HG02571 (cell line): ENCODE data around the gene KCNJ13.

Experiments
- ATAC-seq: cut with Tn5 transposase; IDR thresholded peaks from one replicate; pipeline ENCODE4 v1.9.1; 2021; ENCODE audit warnings: mild to moderate bottlenecking, moderate library complexity; ENCODE audit not compliant: unreplicated experiment

Gene KCNJ13

DNA sequence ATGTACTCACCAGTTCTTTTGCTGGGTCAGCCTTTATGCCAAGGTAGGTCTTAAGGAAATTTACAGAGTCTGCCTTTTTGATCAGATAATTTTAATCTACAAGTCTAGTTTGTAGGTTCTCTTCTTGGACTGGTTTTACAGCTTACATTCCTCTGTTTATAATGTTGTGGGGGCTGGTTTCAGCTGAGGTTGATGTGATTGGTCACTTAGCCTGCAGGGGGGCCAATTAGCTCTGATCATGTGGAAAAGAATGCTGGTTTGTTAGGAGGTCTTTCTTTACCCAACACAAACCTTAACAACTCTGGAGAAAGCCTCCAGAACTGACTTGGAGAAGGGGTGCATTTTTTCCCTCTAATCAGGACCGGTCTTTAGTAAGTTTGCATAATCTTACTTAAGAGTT lies at the start of gene KCNJ13:
Gene KCNJ13 (minus strand): TSS at position 131 of the 400 bp plus-strand sequence. CDS start 5,203 bp downstream, outside the sequence.
- ATAC-seq: no peak

DNA sequence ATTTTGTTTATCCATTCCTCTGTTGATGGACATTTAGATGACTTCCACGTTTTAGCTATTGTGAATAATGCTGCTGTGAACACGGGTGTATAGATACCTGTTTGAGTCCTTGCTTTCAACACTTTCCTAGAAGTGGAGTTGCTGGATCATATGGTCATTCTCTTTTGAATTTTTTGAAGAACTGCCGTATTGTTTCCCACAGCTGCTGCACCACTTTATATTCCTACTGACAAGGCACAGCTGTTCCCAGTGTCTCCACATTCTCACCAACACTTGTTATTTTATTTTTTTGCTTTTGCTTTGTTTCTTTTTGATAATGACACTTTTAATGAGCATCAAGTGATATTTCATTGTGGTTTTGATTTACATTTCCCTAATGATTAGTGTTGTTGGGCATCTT lies 41.4 kb upstream of the KCNJ13 start:
- no peak for ATAC-seq

DNA sequence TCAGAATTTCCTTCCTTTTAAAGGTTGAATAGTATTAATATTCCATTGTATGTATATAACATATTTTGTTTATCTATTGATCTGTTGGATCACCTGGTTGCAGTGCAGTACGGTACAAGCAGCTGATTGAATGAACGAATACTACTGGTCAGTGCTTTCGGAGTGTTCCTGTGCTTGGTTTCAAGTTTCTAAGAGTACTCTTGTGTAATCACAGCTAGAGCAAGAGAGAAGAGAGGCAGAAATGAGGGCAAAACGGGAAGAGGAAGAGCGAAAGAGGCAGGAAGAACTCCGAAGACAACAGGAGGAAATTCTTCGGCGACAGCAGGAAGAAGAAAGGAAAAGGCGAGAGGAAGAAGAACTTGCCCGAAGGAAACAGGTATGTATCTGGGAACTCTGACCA lies 40.3 kb upstream of the KCNJ13 start:
- no peak for ATAC-seq

DNA sequence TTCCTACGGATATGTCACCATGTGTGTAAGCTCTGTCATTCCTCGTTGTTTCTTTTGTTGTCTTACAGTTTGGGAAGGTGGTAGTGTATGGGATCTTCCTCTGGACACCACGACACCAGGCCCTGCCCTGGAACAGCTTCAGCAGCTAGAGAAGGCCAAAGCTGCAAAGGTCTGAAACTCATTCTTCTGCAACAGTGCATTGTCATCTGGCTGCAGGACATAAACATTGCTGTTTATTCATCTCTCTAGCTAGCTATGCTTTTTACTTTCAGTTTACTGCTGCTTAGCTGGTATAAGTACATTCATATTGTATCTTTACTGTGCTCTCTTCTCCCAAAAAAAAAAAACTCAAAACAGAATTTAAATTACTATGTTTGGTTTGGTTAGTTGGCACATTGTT lies 39.2 kb upstream of the KCNJ13 start:
- no peak for ATAC-seq

GRCh38 chr2:232810444-232810843 lies 34.1 kb upstream of the KCNJ13 start:
- no peak for ATAC-seq

- ATAC-seq: no peak
Measured at GRCh38 chr2:232809349-232810124, 33.2 kb upstream of the KCNJ13 start.

- ATAC-seq: no peak
Measured at GRCh38 chr2:232802091-232802490, 25.7 kb upstream of the KCNJ13 start.

DNA sequence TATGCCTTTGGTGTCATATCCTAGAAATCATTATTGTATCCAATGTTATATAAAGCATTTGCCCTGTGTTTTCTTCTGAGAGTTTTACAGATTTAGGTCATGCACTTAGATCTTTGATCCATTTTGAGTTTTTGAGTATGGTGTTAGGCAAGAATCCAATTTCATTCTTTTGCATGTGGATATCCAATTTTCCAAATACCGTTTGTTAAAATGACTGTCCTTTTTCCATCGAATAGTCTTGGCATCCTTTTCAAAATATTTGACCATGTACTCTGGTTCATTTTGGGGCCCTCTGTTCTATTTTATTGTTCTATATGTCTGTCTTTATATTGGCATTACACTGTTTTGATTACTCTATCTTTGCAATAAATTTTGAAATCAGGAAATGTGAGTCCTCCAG lies 23.8 kb upstream of the KCNJ13 start:
- ATAC-seq: no peak

GRCh38 chr2:232798187-232798586 lies 21.8 kb upstream of the KCNJ13 start:
- ATAC-seq: no peak

GRCh38 chr2:232795920-232796319 lies 19.6 kb upstream of the KCNJ13 start:
- no peak for ATAC-seq

DNA sequence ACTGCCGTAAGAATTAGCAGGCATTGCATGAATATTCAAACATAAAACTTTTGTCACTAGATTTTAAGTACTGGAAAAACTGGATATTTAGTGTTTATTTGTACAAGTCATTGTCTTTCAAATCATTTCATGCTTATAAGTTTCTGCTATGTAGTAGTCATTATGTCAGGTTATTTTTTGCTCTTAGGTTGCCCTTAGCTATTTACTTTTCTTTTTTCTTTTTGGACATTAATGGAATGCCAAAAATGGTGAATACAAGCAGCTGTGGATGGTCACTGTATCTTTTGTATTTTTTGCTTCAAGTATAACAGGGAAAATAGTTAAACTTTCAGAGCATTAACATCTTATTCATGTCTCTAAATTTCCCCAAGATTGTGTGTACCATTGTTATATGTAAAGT lies 18.6 kb upstream of the KCNJ13 start:
- no peak for ATAC-seq

- ATAC-seq: no peak
Measured at GRCh38 chr2:232793271-232793670, 16.9 kb upstream of the KCNJ13 start.

GRCh38 chr2:232791518-232791917 lies 15.2 kb upstream of the KCNJ13 start:
- no peak for ATAC-seq

DNA sequence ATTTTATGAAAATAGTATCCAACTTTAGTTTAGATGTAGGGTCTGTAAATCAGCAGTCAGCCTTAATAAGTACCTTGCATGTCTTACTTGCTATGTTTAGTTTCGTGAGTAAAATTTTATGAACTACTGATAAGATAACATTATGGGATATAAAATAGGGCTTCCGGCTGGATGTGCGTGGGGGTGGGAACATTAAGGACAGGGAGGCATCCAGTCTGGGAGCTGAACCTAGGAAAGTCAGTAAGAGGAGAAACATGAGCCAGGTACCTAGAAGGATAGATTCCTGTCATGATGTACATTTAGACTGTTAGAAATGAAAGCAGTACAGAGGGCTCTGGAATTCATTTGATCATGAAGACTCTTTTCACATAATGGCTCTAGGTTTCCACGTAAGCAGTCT lies 12.7 kb upstream of the KCNJ13 start:
- no peak for ATAC-seq

DNA sequence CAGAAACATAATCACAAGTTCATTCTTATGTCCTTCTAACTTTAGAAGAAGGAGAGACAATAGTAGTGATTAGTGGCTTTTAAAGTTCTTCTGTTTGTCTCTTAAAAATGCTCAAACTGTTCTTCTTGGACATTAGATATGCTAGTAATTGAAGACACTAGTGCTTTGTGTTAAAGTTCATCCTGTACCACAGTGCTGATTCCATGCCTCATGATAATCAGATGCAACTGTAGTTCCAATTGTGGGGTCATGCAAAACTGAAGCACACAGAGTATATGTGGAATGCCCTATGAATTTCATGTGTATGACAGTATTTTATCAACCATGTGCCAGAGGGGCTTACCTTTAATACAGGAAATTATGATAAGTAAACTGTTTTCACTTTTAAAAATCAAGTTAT lies 11.4 kb upstream of the KCNJ13 start:
- ATAC-seq: no peak

DNA sequence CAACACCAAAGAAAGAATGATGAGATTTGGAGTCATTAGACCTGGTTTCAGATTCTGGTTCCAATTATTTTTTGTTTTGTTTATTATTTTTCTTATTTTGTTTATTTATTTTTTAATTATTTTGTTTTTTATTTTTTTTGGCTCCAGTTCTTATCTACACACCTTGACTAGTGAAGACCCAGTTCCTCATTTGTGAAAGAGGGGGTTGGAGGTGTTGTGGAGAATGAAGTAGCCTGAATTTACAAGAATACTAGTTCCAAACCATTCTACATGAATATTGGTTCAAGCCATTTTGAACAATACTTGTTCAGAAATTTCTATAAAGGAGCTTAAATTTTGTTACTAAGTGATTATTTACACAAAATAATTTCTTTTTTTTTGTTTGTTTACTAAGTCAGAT lies 6.9 kb upstream of the KCNJ13 start:
- ATAC-seq: no peak

- ATAC-seq: peak; percentile 86
Measured at GRCh38 chr2:232781765-232782164, 5.4 kb upstream of the KCNJ13 start.

GRCh38 chr2:232779934-232780333 lies 3.6 kb upstream of the KCNJ13 start:
- no peak for ATAC-seq

DNA sequence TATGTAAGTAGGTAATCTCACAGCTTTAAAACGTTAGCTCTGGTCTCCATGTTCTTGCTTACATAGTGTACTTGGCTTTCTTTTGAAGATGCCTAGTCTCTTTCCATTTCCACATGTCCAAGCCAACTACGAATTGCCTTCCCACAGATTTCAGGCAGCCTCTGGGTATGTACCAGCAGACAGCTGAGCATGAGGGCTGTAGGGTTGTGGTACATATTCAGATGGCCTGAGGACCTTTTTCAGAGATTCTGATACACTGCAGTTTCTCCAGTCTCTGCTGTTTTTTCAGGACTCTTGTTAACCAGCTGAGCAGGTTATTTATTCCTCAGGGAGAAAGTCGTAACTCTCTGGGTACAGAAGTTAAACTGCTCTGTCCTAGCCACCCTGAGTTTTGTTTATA lies 3.1 kb upstream of the KCNJ13 start:
- ATAC-seq: no peak

- no peak for ATAC-seq
Measured at GRCh38 chr2:232777276-232777675, 911 bp upstream of the KCNJ13 start.

- ATAC-seq: no peak
Measured at GRCh38 chr2:232773815-232774214, 2.5 kb downstream of the KCNJ13 start.

DNA sequence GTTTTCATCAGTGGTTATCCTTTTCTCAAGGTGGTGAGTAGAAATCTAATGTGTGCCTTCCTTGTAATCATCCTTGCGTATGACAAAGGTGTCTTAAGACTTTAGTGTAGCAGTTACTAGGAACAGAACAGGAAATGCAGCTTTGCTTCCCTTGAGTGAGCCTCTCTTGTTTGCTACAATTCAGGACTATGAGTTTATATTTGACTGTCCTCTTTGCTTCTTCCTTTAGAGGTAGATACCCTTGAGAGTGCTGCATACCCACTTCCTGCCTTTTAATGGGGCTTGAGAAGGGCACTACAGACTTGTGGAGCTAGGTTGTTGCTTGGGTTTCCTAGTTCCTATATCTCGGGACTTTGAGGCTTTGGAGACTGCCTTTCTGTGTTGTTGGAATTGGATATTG lies 3.8 kb downstream of the KCNJ13 start:
- ATAC-seq: no peak

DNA sequence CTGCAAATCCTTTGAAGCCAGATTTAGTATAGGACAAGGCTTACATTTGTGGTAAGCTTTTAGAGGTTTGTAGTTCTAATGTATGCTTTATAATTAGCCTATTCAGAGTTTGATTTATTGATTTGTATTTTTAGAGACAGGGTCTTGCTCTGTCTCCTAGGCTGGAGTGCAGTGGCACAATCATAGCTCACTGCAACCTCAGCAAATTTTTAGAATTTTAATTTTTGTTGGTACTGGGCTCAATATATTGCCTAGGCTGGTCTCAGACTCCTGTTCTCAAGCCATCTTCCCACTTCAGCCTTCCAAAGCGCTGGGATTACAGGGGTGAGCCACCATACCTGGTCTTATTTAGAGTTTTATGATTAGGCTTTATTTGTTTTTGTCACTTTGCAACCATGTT lies 4.5 kb downstream of the KCNJ13 start:
- ATAC-seq: no peak
